Stimulated activated CD4-positive, alpha-beta T cell treated with anti-CD3 and anti-CD28 coated beads, Interleukin-12 subunit alpha, Interleukin-12 subunit beta, amount 100 ng/mL, for 24 hours (primary cell): ENCODE results near the gene DYNC1LI2.
A peak's percentile ranks its signal among the peaks of the same experiment; 100 is the strongest.
"Not testable (repeated sequence)": the region's sequence is repeated elsewhere in the genome, so short reads cannot be mapped to it uniquely, and the experiment has no call there.

Experiments
- DNase-seq, 2 experiments: peaks; one replicate each; pipeline ENCODE4 v3.0.0-alpha.2; 2020; ENCODE audit warnings: low read depth in 2 of 2

DYNC1LI2 gene

DNA sequence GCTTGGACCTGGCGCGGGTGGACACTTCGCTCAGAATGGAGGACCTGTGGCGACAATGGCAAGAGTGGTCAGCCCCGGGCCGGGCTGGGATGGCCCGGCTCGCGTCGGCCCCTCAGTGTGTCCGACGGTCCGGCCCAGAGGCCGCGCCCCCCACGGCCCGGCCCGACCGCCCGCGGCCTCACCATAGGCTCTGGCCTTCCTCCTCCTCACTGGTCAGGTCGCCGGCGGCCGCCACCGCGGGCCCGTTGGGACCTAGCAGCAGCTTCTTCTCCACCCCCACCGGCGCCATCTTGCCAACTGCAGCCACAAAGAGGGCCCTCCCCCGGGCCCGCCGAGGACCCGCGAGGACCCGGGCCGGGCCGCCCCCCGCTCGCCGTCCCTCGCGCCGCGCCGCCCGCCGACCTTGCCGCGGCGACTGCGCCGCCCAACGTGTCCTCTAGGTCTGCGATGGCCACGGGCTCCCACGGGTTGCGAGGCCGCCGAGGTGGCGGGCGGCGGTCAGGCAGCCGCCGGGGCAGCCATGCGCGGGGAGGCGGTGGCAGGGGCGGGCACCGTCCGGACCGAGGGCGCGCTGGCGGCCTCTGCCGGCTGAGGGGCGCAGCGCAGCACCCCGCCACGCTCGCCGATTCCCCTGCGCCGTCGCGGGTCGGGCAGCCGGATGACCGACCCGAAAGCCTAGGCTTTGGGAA is at the start of gene DYNC1LI2:
TSS of gene DYNC1LI2 (minus strand) at position 307 of the 689 bp plus-strand sequence. CDS start at position 289, 18 bp downstream.
- peak; percentile 56 to 67 for DNase-seq

DNA sequence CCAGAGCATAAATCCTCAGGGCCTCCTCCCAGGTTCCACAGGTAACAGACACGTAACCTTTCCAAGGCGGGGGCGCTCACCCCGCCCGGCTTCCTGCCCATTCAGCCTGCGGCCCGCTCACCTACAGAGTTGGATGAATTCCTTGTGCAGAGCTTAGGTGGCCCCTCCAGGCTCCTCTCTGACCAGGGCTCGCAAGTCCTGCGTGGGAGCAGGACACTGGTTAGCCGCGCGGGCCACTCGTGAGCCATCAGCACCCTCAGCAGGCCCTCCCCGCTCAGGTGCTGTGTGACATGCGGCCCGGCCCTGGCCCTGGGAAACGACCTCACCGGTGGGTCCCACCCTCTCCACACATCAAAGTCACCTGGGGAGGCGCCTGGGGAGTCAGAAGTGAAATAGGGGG is 49.4 kb upstream of the DYNC1LI2 start:
- DNase-seq = no peak

DNA sequence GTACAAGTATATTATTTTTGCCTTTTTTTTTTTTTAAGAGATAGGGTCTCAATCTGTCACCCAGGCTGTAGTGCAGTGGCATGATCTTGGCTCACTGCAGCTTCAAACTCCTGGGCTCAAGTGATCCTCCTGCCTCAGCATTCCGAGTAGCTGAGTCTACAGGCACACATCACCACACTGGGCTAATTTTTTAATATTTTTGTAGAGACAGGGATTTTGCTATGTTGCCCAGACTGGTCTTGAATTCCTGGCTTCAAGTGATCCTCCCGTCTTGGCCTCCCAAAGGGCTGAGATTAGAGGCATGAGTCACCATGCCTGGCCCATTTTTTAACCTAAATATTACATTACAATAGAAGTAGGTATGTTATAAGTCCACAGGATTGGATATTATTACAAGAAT is 46.8 kb upstream of the DYNC1LI2 start:
- DNase-seq = no peak

DNA sequence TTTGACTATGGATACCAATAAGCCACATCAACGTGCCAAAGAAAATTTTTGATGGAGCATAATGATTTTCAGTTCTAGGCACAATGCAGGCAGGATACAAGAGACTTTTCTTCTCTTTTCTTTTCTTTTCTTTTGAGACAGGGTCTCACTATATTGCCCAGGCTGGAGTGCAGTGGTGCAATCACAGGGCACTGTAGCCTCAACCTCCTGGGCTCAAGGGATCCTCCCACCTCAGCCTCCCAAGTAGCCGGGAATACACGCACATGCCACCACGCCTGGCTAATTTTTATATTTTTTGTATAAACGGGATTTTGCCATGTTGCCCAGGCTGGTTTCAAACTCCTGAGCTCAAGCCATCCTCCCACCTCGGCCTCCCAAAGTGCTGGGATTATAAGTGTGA is 42.6 kb upstream of the DYNC1LI2 start:
- not testable (repeated sequence) for DNase-seq

DNA sequence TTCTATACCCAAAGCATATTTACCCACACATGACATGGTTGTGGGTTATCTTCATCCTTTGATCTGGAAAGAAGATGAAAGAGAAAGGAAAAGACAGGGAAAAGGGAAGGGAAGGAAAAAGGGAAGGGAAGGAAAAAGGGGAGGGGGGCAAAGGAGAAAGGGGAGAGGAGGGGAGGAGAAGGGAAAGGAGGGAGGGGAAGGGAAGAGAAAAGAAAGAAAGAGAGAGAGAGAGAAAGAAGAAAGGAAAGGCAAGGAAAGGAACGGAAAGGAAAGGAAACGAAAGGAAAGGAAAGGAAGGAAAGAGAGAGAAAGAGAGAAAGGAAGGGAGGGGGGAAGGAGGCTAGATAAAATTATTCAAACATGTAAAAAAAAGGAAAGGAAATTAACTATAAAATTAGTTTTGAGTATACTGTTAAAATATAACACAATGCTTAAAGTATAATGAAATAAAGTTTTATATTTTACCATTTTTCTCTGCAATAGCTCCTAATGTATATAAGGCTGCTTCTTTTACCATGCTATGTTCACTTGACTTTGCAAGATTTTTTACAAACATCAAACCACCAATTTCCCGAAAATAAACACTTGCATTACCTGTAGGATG is 38.8 kb upstream of the DYNC1LI2 start:
- DNase-seq = no peak

DNA sequence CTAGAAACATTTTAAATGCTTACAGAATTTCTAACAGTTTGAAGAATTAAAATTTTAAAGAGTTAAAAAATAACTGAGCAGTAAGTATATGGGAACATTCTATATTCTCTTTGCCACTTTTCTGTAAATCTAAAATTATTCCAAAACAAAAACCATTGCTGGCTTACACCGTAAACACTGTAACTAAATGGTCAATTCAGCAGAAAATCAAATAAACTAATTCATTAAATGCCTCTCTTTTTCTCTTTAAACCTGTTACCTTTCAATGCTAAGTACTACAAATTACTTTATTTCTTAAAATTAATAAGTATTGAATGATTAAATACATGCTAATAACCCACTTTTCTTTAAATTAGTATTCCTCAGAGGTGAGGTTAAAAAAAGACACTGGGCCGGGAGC is 36.0 kb upstream of the DYNC1LI2 start:
- DNase-seq = no peak

DNA sequence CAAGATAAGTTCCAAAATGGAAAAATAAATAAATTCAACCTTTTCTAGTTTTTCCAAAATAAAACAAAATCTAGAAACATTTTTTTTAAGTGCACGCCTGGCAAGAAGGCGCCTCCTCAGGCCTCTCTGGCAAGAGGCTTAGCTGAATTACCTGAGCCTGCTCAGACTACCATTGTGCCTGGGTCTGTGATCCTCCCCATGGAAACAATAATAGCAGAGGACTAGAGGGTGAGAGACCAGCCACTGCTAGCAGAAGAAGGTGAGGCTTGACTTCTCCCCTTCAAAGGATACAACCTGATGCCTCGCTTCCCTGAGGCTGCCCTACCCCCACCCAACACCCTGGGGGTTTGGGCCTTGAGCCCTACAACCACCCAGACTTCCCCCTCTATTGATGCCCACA is 35.1 kb upstream of the DYNC1LI2 start:
- no peak for DNase-seq

DNA sequence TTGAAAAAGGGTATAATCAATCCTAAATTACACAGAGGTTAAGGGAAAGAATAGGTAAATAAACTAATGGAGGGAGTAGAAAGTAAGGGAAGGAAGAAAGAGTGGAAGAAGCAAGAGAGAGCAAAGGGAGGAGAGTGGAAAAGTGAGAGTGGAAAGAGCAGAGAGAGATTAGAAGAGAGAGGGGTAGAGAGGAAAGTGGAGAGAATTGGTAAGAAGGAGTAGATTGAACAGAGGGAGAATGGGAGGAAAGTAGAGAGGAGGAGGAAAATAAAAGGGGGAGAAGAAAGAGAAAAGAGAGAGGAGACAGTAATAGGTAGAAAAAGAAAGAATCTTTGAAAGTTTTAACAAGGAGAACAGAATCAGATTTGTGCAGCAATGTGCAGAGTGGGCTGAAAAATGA is 25.0 kb upstream of the DYNC1LI2 start:
- DNase-seq = no peak

DNA sequence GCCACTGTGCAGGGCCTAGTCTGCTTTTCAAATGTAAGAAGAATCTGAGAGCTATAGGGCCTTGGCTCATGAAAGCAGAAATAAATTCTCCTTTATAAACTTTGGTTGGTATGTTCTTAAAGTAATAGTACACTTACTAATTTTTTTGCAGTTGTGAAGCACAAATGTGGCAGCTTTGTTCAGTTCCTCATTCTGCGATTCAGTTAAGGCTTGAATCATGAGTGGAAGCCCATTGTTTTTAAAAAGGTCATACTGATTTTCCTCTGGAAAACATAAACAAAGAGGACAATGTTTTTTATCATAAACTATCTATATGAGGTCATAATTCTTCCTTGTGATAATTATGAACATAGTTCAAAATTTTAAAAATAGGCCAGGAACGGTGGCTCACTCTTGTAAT is 23.6 kb upstream of the DYNC1LI2 start:
- DNase-seq = no peak

DNA sequence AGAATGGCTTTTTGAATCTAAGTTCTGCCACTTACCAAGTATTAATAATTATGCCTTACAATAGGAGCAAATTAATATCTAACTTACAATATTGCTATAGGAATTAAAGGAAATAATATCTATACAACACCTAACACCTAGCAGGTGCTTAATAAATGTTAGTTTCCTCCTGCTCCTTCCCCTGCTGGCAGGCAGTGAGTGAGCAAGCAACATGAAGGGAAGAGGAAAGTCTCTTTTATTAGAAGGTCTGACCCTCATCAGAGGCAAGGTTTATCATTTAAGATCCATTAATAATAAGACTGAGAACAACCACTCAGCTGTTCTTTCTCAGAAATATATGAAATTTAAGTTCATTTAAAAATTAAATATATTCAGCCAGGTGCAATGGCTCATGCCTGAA is 6.7 kb upstream of the DYNC1LI2 start:
- no peak for DNase-seq

DNA sequence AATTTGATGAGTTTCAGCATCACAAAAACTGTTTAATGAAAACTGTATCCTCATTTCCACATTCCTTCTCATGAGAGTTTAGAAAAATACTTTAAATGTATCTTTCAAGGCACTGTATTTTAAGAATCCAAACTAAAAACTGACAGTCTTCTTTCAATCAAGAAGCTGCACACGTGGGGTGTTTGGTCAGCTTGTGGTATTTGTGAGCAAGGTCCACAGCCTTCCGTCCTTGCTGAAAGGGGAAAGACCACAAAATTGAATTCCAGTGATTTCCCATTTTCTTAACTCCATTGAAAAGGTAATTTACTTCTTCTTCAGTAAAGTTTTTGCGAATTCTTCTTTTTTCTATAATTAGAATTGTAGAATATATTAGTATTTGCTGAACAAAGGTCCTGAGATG is 3.4 kb upstream of the DYNC1LI2 start:
- no peak for DNase-seq

DNA sequence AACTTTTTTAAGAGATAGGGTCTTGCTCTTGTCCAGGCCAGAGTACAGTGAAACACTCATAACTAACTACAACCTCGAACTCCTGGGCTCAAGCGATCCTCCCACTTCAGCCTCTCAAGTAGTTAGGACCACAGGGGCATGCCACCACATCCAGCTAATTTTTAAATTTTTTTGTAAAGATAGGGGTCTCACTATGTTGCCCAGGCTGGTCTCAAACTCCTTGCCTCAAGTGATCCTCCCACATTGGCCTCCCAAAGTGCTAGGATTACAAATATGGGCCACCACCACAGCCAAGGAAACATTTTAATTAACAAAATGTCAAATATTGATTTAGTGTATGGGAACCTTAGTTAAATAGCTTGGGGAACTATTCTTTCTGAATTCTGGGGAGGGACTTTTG is 2.8 kb upstream of the DYNC1LI2 start:
- DNase-seq = no peak

DNA sequence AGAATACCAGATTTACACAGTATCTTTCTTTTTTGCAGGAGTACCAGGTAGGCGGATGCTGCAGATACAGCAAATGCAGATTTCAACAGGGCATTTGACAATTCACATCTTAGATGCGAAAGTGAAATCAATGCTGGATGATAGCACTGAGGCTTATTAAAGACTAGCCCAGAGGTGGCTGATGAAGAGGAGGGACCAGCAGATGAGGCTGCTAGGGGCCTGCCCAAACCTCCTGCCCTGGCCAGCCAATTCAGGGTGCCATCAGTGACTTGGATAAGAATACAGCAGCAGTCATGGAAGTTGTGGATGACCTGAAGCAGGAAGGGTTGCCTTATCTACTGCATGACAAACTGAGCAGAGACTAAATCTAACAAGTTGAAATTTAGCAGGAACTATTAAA is 1.5 kb upstream of the DYNC1LI2 start:
- no peak for DNase-seq

DNA sequence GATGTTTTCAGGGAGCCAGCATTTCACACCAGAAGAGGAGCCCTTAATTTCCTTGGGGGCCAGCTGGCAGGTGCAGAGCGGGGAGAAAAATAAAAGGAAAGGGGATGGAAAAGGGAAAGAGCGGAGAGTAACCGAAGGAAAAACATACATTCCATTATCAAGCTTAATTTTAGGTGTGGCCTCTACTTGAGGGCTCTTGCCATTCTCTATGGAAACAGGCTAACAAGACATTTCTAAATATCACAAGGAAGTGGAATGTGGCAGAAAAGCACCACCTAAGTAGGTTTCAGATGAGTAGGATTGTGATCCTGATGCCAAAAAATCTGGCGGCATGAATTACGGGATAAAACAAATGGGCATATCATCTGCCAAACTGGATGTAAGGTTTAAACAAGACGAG is 970 bp upstream of the DYNC1LI2 start:
- DNase-seq = no peak

DNA sequence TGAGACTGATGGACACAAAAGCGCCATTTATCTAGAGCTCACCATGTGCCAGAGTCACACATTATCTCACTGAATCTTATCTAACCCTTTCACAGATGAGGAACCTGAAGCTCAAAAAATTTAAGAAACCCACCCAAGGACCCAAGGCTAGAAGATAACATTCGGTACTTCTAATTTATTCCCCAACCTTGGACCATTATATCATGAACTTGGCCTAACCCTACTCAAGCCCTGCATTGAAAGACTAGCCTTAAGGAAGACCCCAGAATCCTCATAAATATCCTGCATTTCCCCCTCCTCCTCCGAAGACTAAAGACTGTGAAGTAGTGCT is 548 bp upstream of the DYNC1LI2 start:
- DNase-seq = no peak

DNA sequence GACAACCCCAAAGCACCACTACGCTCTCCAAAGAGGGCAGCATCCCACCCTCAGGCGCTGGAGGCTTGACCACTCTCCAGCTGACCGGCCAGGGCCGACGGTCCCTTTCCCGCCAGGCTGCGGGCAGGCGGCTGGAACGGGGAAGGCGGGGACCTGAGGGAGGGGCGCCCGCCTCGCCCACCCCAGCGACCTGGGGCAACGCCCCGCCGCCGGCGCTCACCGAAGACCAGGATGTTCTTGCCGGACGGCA is 431 bp downstream of the DYNC1LI2 start:
- no peak for DNase-seq

DNA sequence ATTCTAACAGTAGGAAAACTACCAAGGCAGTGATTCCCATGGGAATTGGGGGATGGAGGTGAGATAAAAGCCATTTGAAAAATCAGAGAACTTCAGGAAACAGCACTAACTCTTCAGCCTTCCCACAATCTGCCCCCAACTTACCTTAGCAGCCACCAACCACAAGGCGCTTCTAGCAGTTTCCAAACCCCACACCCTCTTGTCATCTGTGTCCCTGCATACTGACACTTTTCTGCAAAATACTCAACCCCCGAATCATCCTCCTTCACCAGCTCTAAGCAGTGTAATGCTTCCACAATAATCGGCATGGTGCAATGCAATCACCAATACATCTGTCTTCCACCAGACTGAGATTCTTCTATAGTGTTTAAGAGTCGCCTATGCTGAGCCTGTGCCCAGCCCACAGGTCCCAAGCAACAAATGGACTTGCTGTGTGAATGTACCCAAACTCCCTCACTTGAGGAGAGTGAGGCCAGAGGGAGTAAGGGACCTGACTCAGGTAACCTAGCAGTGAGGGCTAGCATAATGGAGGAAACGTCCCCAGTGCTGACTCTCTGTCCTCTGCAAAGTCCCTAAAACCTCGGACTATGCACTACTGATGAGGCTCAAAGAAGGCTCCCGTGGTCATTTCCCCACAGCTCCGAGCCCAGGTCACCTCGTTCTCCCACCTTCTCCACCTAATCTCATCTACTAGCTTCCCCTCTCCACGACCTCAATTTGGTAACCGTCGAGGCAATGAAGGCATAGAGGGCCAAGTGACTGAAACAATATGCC is 943 bp downstream of the DYNC1LI2 start:
- no peak for DNase-seq

DNA sequence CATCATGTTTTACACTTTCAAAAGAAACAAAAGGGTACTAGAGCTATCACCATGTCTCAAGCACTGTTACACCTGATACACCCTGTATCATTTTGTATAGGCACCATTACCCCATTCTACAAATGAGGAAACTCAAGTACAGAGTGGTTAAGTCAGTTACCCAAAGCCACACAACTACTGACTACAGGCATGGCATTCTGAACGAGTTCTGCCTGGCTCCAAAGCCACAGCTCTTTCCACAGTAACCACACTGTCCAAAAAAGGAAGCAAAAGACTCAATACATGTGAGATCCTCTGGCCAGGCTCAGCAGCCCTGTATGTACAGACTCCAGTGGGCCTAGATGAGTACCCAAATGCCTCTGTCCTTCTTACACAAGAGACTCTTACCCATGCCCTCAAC is 4.7 kb downstream of the DYNC1LI2 start:
- no peak for DNase-seq

DNA sequence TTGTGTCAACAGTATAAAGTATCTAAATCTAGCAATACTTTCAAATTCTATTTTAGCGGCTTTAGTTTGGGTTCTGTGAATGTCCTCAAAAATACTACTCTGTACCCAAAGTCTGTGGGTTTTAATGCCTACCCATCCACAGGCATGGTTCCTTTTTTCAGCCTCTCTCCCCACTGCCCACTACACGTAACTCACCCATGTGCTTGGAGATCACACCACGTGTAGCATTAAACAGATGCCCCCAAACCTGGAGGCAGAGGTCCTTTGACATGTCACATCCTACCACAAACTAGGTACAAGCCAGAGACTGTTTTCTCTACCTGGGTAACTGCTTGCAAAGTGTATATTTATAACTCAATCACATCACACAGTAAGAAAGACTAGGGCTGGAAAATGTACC is 5.4 kb downstream of the DYNC1LI2 start:
- no peak for DNase-seq

DNA sequence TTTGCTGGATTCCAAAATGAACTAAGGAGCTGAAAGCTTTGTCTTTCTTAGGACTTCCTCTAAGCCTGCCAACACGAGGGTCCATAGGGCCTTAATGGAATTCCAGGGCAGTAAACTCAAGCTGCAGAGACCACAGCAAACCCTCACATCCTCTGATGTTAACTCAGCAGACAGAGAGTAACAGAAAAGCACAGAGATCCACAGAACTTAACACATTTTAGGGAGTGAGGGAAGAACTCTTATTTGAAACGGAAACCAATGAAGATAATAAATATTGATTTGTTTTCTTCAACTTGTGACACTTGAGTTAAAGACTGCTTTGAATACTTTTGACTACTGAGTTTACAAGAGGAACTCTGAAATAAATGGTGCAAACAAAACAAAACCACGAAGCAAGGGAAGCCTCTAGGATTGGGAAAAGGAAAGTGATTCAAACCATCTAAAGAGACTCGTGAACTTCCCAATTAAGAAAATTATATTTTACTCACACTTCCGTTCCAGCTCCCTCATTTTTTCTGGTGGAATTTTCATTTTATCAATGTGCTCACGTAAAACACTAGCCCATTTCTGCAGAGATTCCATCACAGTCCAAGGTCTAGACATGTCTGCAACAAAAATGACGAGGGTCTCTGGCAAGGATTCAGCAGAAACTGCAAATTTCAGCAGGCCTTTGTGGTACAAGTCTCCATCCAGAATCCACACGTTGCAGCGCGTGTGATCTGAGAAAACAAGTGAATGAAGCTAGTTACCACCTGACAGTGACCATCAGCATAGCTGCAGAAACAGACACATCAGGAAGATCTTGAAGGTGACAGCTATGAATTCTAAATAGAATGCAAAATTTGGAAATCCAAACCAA is 9.2 kb downstream of the DYNC1LI2 start:
- DNase-seq = no peak

DNA sequence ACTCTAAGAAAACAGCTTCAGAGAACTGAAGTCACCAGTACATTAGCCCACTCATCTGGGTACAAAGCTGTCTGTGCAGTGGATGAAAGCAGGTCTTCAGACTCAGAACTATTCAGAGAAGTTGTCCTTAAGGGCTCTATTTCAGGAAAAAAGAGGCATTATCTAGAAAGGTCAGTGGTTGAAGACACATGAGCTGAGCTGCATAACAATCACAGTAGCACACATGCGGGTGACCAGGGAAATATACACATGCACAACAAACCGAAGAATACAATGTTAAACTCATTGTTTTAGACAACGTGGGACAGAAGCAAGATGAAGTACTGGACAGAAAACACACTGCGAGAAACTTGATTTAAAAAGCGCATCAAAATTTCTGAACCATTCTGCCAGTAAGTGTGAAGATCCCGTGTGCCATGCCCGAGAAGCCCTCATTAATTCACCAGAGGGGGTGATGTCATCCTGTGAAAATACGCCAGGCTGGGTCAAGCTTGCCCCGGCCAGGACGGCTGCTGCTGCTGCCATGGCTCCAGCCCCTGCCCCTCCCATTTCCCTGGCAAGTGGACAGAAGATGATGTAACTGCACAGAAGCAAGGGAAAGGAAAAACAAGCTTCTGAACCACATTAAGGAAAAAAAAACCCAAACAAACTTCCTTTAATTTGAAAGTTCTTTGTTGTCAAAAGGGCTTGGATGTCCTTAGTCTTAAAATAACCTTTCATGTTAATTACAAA is 10.1 kb downstream of the DYNC1LI2 start:
- no peak for DNase-seq

DNA sequence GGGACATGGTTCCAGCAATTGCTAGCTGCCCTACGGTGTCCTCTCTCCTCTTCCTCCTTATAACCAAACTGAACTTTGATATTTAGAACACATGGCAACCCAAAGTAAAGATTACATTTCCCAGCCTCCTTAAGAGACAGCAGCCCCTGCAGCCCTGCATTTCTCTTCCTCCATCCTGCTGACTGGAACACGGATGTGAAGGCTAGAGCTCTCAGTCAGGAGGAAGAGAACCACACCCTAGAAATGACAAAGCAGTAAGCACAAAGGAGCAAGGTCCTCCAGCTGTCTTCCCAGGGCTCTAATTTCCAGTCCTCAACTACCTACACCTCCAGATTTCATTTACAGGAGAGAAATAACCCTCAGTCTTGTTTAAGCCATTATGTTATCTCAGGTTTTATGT is 10.9 kb downstream of the DYNC1LI2 start:
- no peak for DNase-seq
